Dendritic cell treated with granulocyte-macrophage colony-stimulating factor and Interleukin-4, amounts not matched to agents 40 ng/mL and 50 ng/mL, for 4 days (primary cell): ENCODE data around the gene GDPD4.

Experiments
- H3K27ac Mint-ChIP-seq: one replicate; pipeline ENCODE4 v1.8.0; 2022; ENCODE audit warnings: mild to moderate bottlenecking, mixed read lengths
- H3K27me3 Mint-ChIP-seq: one replicate; pipeline ENCODE4 v1.8.0; 2022; ENCODE audit warnings: mild to moderate bottlenecking, mixed read lengths
- H3K36me3 Mint-ChIP-seq: one replicate; pipeline ENCODE4 v1.8.0; 2022; ENCODE audit warnings: low read depth, mixed read lengths
- H3K4me1 Mint-ChIP-seq: one replicate; pipeline ENCODE4 v1.8.0; 2022; ENCODE audit warnings: low read depth, mixed read lengths
- H3K4me3 Mint-ChIP-seq: one replicate; pipeline ENCODE4 v1.8.0; 2022; ENCODE audit warnings: mild to moderate bottlenecking, moderate library complexity, mixed read lengths
- H3K9me3 Mint-ChIP-seq: one replicate; pipeline ENCODE4 v1.8.0; 2022; ENCODE audit warnings: mixed read lengths
- intact Hi-C: fragments of 100-400 bp; cut with micrococcal nuclease; formaldehyde crosslinking; loops from one replicate; pipeline ENCODE4 v1.15.0; 2022

The GDPD4 gene

DNA sequence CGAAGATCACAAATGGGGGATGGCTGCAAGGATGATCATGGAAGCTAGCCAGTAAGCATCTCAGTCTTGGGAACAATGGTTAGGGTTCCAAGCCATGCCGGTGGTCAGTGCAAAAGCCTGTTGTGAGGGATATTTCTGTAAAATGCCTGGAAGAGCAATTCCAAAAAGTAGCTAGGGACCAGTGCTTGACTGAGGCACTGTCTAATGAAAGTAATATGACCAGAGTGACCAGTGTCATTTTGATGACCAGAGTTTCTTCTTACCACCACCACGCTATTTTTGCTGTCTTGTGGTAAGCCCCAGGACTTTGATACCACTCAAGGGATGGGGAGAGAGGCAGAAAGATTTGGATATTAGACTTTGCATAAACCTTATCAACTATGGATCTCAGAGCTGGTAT, 18.4 kb downstream of the GDPD4 start:
- peaks cover 7% of the 10 kb centered on the region for H3K27me3 Mint-ChIP-seq
- H3K36me3 Mint-ChIP-seq, result no peaks in the 10 kb centered on the region
- H3K9me3 Mint-ChIP-seq, result no peaks in the 10 kb centered on the region
- intact Hi-C loops, result no loop called here
- H3K4me3 Mint-ChIP-seq, result no peak overlapping the region
- H3K4me1 Mint-ChIP-seq, result peaks cover 27% of the 10 kb centered on the region
- H3K27ac Mint-ChIP-seq, result no peak overlapping the region

DNA sequence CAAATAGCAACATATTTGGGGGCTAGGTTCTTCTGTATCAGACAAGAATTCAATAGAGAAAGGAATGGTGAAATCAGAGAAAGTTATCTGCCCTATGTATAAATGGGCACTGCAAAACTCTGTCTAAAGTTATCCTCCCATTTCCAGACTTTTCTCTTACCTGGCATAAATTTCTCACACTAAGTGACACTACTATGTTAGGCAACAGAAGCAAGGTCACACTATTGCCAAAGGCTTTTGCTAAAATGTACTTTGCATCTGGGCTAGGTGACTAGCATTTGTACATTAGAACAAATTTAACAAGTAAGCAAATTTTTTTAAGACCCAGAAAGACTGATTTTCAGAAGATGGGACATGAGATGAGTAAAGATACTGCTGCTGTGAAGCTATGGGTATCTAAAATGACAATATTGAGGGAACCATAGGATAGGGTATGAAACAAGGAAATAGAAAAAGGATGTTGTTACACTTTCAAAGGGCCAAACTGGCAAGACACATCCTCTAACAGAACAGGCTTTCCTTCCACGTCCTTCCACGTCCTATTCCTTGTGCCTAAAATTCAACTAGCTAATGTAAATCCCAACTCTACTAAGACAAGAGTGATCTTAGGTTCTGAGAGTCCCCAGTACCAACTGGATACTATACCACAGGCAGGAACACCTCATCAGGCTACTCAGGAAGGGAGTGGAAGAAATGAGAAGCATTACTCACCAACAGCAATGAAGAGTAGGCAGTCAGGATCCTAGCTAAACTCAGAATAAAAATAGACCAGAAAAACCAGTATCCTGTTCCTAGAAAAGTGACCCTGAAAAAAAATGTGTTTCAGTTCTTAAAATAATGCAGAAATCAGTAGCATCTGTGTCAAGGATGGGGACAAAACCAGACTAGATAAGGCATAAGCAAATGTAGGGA, 22.6 kb downstream of the GDPD4 start:
- intact Hi-C loops, result no loop called here
- Mint-ChIP-seq H3K9me3 (no peaks in the 10 kb centered on the region), H3K4me1 (peaks cover 35% of the 10 kb centered on the region), H3K36me3 (no peaks in the 10 kb centered on the region), H3K27ac (peak overlapping the region; percentile 72), H3K4me3 (no peak overlapping the region), H3K27me3 (no peaks in the 10 kb centered on the region)

GRCh38 chr11:77276271-77276670, 25.2 kb downstream of the GDPD4 start:
- H3K27me3 Mint-ChIP-seq, result no peaks in the 10 kb centered on the region
- intact Hi-C loops, result no loop called here
- no peaks in the 10 kb centered on the region for H3K36me3 Mint-ChIP-seq
- no peak overlapping the region for H3K27ac Mint-ChIP-seq
- peaks cover 29% of the 10 kb centered on the region for H3K4me1 Mint-ChIP-seq
- H3K4me3 Mint-ChIP-seq, result no peak overlapping the region
- H3K9me3 Mint-ChIP-seq, result no peaks in the 10 kb centered on the region

DNA sequence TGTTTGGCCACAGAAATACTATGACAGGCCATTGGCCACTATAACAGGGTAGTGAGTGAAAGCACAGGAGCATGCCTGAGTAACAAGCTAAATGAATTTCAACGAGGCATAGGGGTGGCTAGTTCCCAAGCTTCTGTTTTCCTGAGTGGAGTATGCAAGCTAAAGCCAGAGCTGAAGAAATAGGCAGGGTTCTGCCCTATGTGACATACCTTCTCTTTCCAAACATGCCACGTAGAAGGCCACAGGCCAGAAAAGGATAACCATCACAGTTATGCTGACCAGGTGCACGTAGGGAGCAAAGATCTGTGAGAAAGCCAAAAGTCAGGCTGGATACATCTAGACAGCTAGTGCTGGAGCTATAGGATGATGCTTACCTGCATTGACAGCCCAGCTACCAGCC, 30.6 kb downstream of the GDPD4 start:
- H3K9me3 Mint-ChIP-seq, result no peaks in the 10 kb centered on the region
- no peaks in the 10 kb centered on the region for H3K36me3 Mint-ChIP-seq
- H3K27ac Mint-ChIP-seq, result no peak overlapping the region
- intact Hi-C loops, result no loop called here
- no peak overlapping the region for H3K4me3 Mint-ChIP-seq
- no peaks in the 10 kb centered on the region for H3K4me1 Mint-ChIP-seq
- H3K27me3 Mint-ChIP-seq, result peaks cover 4% of the 10 kb centered on the region

DNA sequence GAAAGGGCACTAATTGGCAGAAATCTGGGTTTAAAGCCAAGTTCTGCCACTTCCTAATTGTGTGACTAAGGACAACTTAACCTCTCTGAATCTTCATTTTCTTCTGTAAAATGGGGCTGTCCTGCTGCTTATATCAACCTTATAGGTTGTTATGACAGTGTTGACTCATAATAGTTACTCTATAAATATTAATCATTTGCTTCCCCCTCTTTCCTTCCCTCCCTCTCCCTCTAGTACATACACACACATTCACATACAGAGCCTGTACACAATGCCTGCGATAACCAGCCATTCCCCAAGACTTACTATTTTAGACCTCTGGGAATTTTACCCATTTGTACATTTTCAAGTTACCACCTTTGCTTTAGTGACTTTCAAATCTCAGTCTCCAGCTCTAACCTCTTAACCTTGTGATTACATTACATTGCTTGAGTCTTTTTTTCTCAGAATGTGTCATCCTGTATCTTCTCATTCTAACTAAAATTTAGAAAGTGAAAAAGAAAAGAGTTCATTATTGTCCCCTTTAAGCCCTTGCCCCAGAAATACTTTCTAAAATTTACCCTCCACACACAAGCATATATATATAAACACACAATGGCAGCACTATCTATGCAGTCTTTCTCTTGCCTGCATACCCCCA, 31.9 kb downstream of the GDPD4 start:
- Mint-ChIP-seq H3K27me3 (peaks cover 6% of the 10 kb centered on the region), H3K4me1 (no peaks in the 10 kb centered on the region), H3K4me3 (no peak overlapping the region), H3K9me3 (peaks cover 4% of the 10 kb centered on the region), H3K36me3 (no peaks in the 10 kb centered on the region), H3K27ac (no peak overlapping the region)
- intact Hi-C loops, result no loop called here

GRCh38 chr11:77267962-77268361, 33.5 kb downstream of the GDPD4 start:
- Mint-ChIP-seq H3K27ac (no peak overlapping the region), H3K27me3 (peaks cover 8% of the 10 kb centered on the region), H3K9me3 (peaks cover 20% of the 10 kb centered on the region), H3K36me3 (no peaks in the 10 kb centered on the region), H3K4me3 (no peak overlapping the region), H3K4me1 (no peaks in the 10 kb centered on the region)
- intact Hi-C loops, result no loop called here

DNA sequence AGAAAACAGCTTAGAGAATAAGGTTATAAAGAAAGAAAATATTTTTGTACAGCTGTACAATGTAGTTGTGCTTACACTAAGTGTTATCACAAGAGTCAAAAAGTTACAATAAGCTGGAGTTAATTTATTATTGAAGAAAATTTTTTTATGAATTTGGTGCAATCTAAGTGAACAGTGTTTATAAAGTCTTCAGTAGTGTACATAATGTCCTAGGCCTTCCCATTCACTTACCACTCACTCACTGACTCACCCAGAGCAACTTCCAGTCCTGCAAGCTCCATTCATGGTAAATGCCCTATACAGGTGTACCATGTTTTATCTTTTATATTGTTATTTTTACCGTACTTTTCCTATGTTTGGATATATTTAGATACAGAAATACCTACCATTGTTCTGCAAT, 34.7 kb downstream of the GDPD4 start:
- no peak overlapping the region for H3K4me3 Mint-ChIP-seq
- H3K27ac Mint-ChIP-seq, result no peak overlapping the region
- H3K27me3 Mint-ChIP-seq, result peaks cover 8% of the 10 kb centered on the region
- H3K9me3 Mint-ChIP-seq, result peaks cover 32% of the 10 kb centered on the region
- H3K4me1 Mint-ChIP-seq, result no peaks in the 10 kb centered on the region
- no peaks in the 10 kb centered on the region for H3K36me3 Mint-ChIP-seq
- intact Hi-C loops, result no loop called here

- peaks cover 33% of the 10 kb centered on the region for H3K9me3 Mint-ChIP-seq
- H3K4me3 Mint-ChIP-seq, result no peak overlapping the region
- H3K27me3 Mint-ChIP-seq, result peaks cover 4% of the 10 kb centered on the region
- H3K4me1 Mint-ChIP-seq, result no peaks in the 10 kb centered on the region
- intact Hi-C loops, result no loop called here
- no peak overlapping the region for H3K27ac Mint-ChIP-seq
- no peaks in the 10 kb centered on the region for H3K36me3 Mint-ChIP-seq
Observed at GRCh38 chr11:77262803-77263202, 38.7 kb downstream of the GDPD4 start.

DNA sequence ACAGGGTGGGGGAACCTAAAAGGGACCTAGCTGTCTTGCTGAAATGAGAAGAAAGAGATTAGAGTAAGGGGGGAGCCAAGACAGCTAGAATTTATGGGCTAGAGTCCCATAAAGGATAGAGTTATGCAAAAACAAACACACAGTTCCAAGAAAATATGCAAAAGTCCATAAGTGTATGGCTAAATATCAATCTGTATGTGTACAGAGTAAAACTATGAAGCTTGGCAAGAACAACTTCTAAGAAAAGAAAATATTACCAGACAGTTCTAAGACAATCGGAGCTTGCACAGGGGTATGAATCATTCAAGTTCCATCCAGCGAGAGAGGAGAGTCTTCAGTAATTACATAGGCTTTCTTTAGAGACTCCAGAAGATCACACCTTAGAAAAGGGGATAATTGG, 41.8 kb downstream of the GDPD4 start:
- no peaks in the 10 kb centered on the region for H3K4me1 Mint-ChIP-seq
- H3K27ac Mint-ChIP-seq, result no peak overlapping the region
- H3K27me3 Mint-ChIP-seq, result peaks cover 2% of the 10 kb centered on the region
- peaks cover 30% of the 10 kb centered on the region for H3K9me3 Mint-ChIP-seq
- intact Hi-C loops, result no loop called here
- H3K4me3 Mint-ChIP-seq, result no peak overlapping the region
- no peaks in the 10 kb centered on the region for H3K36me3 Mint-ChIP-seq

DNA sequence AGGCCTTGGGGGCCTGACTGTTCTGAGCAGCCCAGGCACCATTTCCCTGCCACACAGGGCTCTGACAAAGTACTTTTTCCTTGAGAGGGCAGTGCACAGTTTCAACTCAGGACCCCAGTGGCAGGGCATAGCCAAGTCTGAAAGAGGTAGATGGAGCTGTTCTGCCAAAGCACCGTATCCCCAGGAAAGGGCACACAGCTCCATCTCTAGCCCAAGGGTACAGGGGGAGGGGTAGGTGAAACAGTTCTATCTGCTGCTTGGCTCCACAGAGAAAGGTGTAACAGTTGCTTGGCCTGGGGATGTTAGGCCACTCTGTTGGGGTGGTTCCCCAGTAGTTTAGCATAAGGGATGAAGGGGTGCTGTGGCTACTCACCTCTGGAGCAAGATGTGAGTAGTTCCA, 47.8 kb downstream of the GDPD4 start:
- Mint-ChIP-seq H3K27ac (no peak overlapping the region), H3K27me3 (no peaks in the 10 kb centered on the region), H3K36me3 (no peaks in the 10 kb centered on the region), H3K4me1 (no peaks in the 10 kb centered on the region), H3K9me3 (peaks cover 24% of the 10 kb centered on the region), H3K4me3 (no peak overlapping the region)
- intact Hi-C loops, result no loop called here

GRCh38 chr11:77252555-77253270, 48.8 kb downstream of the GDPD4 start:
- Mint-ChIP-seq H3K27me3 (no peaks in the 10 kb centered on the region), H3K9me3 (peaks cover 24% of the 10 kb centered on the region), H3K27ac (no peak overlapping the region), H3K4me1 (no peaks in the 10 kb centered on the region), H3K36me3 (no peaks in the 10 kb centered on the region), H3K4me3 (no peak overlapping the region)
- intact Hi-C loops, result no loop called here

GRCh38 chr11:77250881-77251640, 50.4 kb downstream of the GDPD4 start:
- H3K27me3 Mint-ChIP-seq, result no peaks in the 10 kb centered on the region
- H3K4me1 Mint-ChIP-seq, result peaks cover 5% of the 10 kb centered on the region
- intact Hi-C loops, result no loop called here
- peaks cover 24% of the 10 kb centered on the region for H3K9me3 Mint-ChIP-seq
- H3K4me3 Mint-ChIP-seq, result no peak overlapping the region
- H3K27ac Mint-ChIP-seq, result no peak overlapping the region
- no peaks in the 10 kb centered on the region for H3K36me3 Mint-ChIP-seq

- no peak overlapping the region for H3K4me3 Mint-ChIP-seq
- H3K27me3 Mint-ChIP-seq, result no peaks in the 10 kb centered on the region
- peaks cover 24% of the 10 kb centered on the region for H3K9me3 Mint-ChIP-seq
- intact Hi-C loops, result no loop called here
- no peaks in the 10 kb centered on the region for H3K36me3 Mint-ChIP-seq
- peaks cover 5% of the 10 kb centered on the region for H3K4me1 Mint-ChIP-seq
- no peak overlapping the region for H3K27ac Mint-ChIP-seq
Observed at GRCh38 chr11:77249427-77249826, 52.1 kb downstream of the GDPD4 start.
